ENCODE results near the gene USP10. TPM values are rescaled to one million over a fixed set of nuclear protein-coding genes. Genes with fewer than 3 reads are reported as not detected.

Gene USP10
- total RNA-seq, 2 experiments from 2014 or later = 65.9 to 134 TPM

- CTCF ChIA-PET (ENCODE audit: unreplicated experiment) = interaction anchor here (1.3 kb wide), 1 partner anchor 10 kb away, joined by 3 read pairs; no protein-coding TSS in a partner anchor
- peaks cover 35% of the 10 kb centered on the region for H3K36me3 ChIP-seq (ENCODE audit: insufficient read depth, low read length)
- peak overlapping the region; percentile 89 for H3K4me2 ChIP-seq (ENCODE audit: low read length)
- POLR2A ChIA-PET = interaction anchor here (0.6 to 1.7 kb wide), 3 partner anchors 11 to 216 kb away, joined by 3 to 7 read pairs (median 4); no protein-coding TSS in a partner anchor
- peaks cover 100% of the 10 kb centered on the region for H3K79me2 ChIP-seq (ENCODE audit: insufficient read depth, low read depth, low read length)
- no peak overlapping the region for H2AFZ ChIP-seq (ENCODE audit: low read length)
- no peaks in the 10 kb centered on the region for H3K9me2 ChIP-seq (ENCODE audit: insufficient read depth, low read length)
- peak overlapping the region; percentile 47 for H3K27ac ChIP-seq (ENCODE audit: low read depth, low read length, poor library complexity, severe bottlenecking)
- BruUV-seq (replicated peaks) = no TSS peak
- TF ChIP-seq EZH2phosphoT487 (IDR thresholded peaks at IDR 0.05; ENCODE audit: borderline replicate concordance, low read depth, low read length) (no peak), CTCF (conservative IDR thresholded peaks at IDR 0.05; ENCODE audit: low read length) (no peak)
- DNase-seq (ENCODE audit: low spot score) = no peak
- peaks cover 63% of the 10 kb centered on the region for H3K4me1 ChIP-seq (ENCODE audit: insufficient read depth, low read length, poor library complexity, severe bottlenecking)
- no peak overlapping the region for H3K4me3 ChIP-seq (ENCODE audit: low read depth, low read length, poor library complexity, severe bottlenecking)
- peaks cover 49% of the 10 kb centered on the region for H4K20me1 ChIP-seq (ENCODE audit: insufficient read depth, low read length)
- no peaks in the 10 kb centered on the region for H3K9me3 ChIP-seq (ENCODE audit: low read length)
- intact Hi-C loops (cut with micrococcal nuclease; ENCODE audit: unreplicated experiment) = no loop called here
Observed at GRCh38 chr16:84723906-84724305, 24.1 kb downstream of the USP10 start.

- DNase-seq (ENCODE audit: low spot score) = peak; percentile 53
- BruUV-seq (replicated peaks) = no TSS peak
- peak overlapping the region; percentile 89 for H3K4me2 ChIP-seq (ENCODE audit: low read length)
Observed at GRCh38 chr16:84724606-84725309, 25.0 kb downstream of the USP10 start.

More at GRCh38 chr16:84724606-84725309, 25.0 kb downstream of the USP10 start:
- ChIA-PET CTCF (ENCODE audit: unreplicated experiment) (interaction anchor here (1.3 to 2.6 kb wide), 2 partner anchors 11 to 52 kb away, joined by 3 to 17 read pairs; no protein-coding TSS in a partner anchor), POLR2A (interaction anchor here (0.8 to 2.9 kb wide), 2 partner anchors 24 to 79 kb away, joined by 3 to 19 read pairs; no protein-coding TSS in a partner anchor)
- Histone ChIP-seq H3K36me3 (ENCODE audit: insufficient read depth, low read length) (peaks cover 27% of the 10 kb centered on the region), H3K9me2 (ENCODE audit: insufficient read depth, low read length) (no peaks in the 10 kb centered on the region), H4K20me1 (ENCODE audit: insufficient read depth, low read length) (peaks cover 56% of the 10 kb centered on the region), H2AFZ (ENCODE audit: low read length) (no peak overlapping the region), H3K4me3 (ENCODE audit: low read depth, low read length, poor library complexity, severe bottlenecking) (peak overlapping the region; percentile 11), H3K9me3 (ENCODE audit: low read length) (no peaks in the 10 kb centered on the region), H3K4me1 (ENCODE audit: insufficient read depth, low read length, poor library complexity, severe bottlenecking) (peaks cover 66% of the 10 kb centered on the region), H3K27ac (ENCODE audit: low read depth, low read length, poor library complexity, severe bottlenecking) (peak overlapping the region; percentile 47), H3K79me2 (ENCODE audit: insufficient read depth, low read depth, low read length) (peaks cover 100% of the 10 kb centered on the region)
- intact Hi-C loops (cut with micrococcal nuclease; ENCODE audit: unreplicated experiment) = no loop called here
- TF ChIP-seq CTCF (conservative IDR thresholded peaks at IDR 0.05; ENCODE audit: low read length) = no peak
- no peak for TF ChIP-seq EZH2phosphoT487 (IDR thresholded peaks at IDR 0.05; ENCODE audit: borderline replicate concordance, low read depth, low read length)

Measured in OCI-LY7 (cell line).